NCI-H526 (cell line): ENCODE data around the gene ABHD5.

Experiments
- DNase-seq, 2 experiments: peaks; one replicate each; lab custom pipeline; 2025; lab: John Stamatoyannopoulos, UW

Gene ABHD5

DNA sequence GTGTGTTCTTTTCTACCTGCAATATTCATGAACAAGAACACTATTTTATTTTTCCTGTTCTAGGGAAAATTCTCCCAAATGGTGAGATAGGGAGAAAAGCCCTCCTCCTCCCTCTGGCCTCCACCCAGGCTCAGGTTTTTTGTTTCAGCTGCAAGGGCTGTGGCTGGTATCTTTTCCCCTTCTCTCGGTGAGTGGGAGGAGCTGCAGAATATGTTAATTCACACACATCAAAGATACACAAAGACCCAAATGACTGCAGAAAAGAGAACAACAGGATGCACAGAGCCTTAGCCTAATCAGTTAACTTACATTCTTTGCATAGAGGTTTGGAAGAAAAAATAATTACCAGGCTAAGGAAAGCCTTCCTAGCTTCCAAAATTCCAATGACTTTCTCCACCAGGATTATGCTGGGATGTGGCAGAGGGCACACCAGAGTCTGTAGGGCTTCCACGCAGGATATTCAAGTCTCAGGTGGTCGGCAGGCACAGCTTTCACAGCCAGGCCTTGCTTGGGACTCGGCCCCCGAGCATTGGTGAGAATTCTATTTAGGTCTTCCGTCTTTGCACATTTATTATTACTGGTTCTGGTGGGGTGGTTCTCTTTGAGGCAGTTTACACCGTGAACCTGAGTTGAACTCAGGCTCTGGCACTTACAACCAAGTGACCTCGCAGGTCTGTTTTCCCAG lies 64.9 kb downstream of the ABHD5 start:
- DNase-seq: no peak

GRCh38 chr3:43757666-43758321 lies 67.1 kb downstream of the ABHD5 start:
- DNase-seq: no peak

DNA sequence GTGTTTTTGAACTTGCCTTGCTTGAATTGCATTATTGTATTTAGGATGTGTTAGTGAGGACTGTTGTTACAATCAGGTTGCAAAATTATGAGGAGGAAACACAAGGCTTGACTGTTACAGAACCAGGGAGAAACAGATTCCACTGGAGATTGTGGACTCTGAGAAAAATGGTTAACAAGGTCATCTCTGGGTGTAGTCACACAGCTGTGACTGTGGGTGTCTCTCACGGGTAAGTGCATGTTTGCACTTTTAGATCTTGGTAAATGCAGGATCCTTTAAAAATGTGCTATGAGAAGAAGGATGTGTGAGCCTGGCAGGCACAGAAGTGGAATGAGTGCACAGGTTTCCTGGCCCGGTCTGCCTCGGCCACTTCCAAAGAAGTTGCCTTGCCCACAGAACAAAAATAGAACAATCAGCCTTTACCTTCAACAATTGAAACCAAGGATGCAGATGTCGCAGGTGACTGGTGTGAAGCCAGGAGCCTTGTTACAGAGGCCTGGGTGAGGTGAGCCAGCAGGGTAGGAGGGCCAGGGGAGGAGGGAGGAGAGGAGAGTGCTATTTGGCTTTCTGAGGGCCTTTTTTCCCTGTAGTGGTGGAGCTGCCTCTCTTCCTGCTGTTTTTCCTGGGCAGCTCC lies 68.0 kb downstream of the ABHD5 start:
- no peak for DNase-seq

DNA sequence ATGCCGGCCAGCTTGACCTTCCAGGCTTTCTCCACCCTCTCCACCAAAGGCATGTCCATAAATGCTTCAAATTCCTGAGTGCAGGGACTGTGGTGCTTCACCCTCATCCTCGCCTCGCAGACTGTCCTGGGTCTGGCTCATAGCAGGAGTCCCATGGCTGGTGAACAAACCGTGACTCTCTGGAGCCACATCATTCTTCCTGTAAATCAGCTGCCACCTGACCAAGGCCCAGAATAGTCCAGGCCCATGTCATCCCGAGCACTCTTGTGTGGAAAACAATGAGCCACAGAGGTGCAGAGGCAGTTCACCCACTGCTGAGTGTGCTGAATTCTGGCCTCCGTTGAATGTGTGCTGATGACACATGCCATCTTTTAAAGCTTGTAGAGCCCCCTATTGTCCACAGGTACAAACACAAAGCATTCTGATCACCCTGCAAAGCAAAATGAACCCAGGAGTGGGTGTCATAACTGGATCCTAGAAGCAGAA lies 68.6 kb downstream of the ABHD5 start:
- DNase-seq: peak; percentile 18 to 26

- no peak for DNase-seq
These were observed 69.2 kb downstream of the ABHD5 start for GRCh38 chr3:43759938-43760337.

DNA sequence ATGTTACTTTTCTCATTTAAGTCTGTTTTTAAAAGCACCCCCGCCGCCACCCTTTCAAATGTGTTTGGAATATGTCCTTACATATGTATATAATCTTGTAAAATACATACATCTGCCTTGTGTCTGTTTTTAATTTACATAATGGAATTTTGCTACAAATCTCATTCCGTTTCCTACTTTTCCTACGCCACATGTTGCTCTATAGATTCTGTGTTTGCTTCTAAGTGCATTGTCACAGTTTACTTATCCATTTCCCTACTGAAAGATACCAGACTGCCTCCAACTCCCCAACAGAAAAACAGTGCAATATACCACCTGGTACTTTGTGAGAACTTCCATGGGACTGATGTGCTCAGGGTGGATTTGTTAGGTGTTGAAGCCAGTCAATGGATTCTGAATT lies 70.2 kb downstream of the ABHD5 start:
- DNase-seq: no peak

DNA sequence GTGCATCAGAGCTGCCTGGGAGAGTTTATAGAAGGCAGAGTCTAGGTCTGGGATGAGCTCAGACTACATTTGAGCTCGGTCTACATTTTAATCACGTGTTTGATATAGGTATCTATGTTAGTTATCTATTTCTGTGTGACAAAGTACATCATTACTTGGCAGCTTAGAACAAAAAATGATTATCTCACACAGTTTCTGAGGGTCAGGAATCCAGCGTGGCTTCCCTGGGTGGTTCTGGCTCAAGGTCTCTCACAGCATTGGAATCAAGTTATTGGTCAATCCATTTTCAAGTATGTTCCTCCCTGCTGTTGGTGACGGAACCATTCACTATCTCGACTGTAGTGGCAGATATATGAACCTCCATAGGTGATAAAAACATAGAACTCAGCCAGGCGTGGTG lies 71.7 kb downstream of the ABHD5 start:
- DNase-seq: no peak

- DNase-seq: no peak
These were observed 73.3 kb downstream of the ABHD5 start for GRCh38 chr3:43764056-43764455.

DNA sequence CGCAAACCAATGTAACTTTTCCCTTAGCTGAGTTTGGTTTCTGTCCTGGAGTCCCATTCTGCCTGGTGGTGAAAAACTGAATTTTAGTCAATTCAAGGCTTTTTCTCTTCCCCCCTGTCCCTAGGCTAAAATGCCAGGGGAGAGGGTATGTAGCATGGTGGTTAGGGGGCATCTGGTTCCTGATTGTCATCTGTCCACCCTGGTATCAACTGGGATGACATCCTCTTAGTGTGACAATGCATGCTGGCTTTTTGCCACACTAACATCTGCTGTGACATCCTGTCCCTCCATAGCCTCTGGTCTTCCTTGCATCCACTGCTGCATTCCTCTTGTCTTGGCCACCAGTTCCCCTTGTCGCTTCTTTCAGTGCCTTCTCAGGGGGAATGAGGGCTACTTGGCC lies 73.7 kb downstream of the ABHD5 start:
- no peak for DNase-seq

- DNase-seq: no peak
These were observed 74.8 kb downstream of the ABHD5 start for GRCh38 chr3:43765521-43765971.

- no peak for DNase-seq
These were observed 76.1 kb downstream of the ABHD5 start for GRCh38 chr3:43766672-43767465.

- DNase-seq: no peak
These were observed 77.7 kb downstream of the ABHD5 start for GRCh38 chr3:43768381-43768973.

GRCh38 chr3:43769097-43769884 lies 78.6 kb downstream of the ABHD5 start:
- peak; percentile 51 to 87 for DNase-seq

GRCh38 chr3:43769885-43770425 lies 79.2 kb downstream of the ABHD5 start:
- DNase-seq: no peak

DNA sequence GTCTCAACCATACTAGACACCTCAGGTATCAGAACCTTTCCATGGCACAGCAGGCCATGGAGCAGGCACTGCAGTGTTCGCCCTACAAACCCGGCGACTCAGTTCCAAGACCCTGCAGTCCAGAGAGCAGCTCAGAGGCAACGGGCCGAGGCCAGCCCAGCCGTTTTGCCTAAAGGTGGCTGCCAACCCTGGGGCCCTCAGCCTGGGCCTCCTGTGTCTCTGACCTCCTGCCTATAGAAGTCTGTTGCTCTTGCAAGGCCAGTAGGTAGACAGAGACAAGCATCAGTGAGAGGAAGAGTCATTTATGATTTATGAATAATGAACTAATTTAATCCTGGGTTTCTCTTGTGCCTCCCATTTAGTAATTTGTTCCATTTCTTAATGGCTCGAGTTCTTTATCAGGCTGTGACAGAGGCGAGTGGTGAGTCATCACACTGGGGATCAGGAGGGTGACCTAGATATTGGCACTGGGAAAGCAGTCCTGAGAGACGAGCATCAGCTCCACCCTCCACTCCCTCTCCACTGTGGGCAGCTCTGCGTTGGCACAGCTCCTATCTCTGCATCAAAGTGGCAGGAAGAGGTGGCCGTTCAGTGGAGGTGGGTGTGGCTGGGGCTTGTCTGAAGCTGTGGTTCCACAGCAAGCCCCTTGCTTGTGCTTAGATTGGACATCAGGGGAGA lies 79.8 kb downstream of the ABHD5 start:
- DNase-seq: no peak

DNA sequence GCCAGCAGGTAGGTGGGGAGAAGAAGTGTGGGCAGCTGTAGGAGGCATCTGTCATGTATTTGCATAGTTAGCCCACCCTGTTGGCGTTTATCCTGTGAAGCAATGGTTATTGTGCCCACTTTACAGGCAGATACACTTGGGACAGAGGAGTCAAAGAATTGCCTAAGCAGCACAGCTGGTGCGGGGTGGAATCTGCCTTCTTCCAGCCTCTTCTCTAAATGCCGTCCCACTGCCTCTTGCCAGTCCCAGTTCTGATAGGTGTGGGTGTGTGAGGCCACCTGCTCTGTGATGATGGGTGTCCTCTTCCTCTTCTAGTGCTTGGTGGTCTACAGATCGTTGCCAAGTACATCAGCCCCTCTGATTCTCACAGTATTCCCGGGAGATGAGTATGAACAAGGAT lies 80.9 kb downstream of the ABHD5 start:
- no peak for DNase-seq

DNA sequence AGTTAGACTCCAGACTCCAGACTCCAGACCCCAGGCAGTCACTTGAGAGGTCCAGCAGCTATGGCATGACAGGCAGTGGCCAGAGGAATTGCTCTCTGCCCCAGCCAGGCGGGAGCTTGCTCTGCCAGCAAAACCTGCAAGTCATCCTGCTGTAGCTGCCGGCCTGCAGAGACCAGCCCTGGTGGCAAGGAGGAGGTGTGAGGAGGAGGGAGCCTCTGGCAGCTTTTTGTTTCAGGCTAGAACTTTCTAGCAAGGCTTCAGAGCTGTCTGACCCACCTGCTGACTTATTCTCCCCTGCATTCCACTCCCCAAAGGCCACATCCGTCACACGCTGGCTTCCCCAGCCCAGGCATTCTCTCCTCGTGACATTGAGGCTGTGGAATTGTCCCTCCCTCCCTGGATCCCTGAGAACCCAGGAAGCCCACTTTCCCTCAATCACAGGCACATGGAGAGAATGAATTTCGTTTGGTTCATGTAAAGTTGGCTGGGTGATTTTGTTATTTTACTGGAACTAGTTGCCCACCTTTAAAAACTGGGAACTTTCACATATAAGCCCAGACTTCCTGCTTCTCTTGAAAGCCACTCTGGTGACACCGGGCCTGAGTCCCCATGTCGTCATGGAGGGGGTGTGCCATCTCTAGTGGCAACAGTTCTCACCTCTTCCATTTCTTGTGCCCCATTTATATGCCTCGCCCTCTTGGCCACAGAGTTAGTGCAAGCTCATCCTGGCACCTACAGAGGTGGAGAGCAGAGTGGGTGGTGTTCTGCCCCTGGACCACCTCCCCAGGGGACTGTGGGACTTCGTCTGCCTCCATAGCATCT lies 82.7 kb downstream of the ABHD5 start:
- no peak for DNase-seq

GRCh38 chr3:43774799-43775198 lies 84.1 kb downstream of the ABHD5 start:
- DNase-seq: no peak

- DNase-seq: no peak
These were observed 85.4 kb downstream of the ABHD5 start for GRCh38 chr3:43776101-43776500.
